MM.1S (cell line): ENCODE measurements around the gene PTPRK.

Source experiments
- DNase-seq: peaks from one replicate; pipeline ENCODE4 v3.0.0-alpha.2; 2015
- H2AFZ ChIP-seq: fragments of 300-600 bp; sonication (generic); 2 replicates; pipeline ENCODE4 v1.6.0; 2016; ENCODE audit warnings: antibody characterized with exemption, low read length
- H3F3A ChIP-seq: fragments of 300-600 bp; sonication (generic); 2 replicates; pipeline ENCODE4 v1.6.1; 2016; ENCODE audit warnings: mild to moderate bottlenecking, antibody characterized with exemption, low read length, moderate library complexity, mixed read lengths; ENCODE audit not compliant: insufficient read depth
- H3K27ac ChIP-seq: fragments of 300-600 bp; sonication (generic); 2 replicates; pipeline ENCODE4 v1.5.1; 2016; ENCODE audit warnings: mild to moderate bottlenecking, low read length
- H3K27me3 ChIP-seq: fragments of 300-600 bp; sonication (generic); replicated peaks from 2 replicates; pipeline ENCODE4 v1.6.0; 2016; ENCODE audit warnings: low read length; ENCODE audit not compliant: insufficient read depth
- H3K36me3 ChIP-seq: fragments of 300-600 bp; sonication (generic); replicated peaks from 2 replicates; pipeline ENCODE4 v1.6.1; 2016; ENCODE audit warnings: mild to moderate bottlenecking, low read length, mixed read lengths; ENCODE audit not compliant: insufficient read depth
- H3K4me1 ChIP-seq: fragments of 300-600 bp; sonication (generic); 2 replicates; pipeline ENCODE4 v1.6.1; 2016; ENCODE audit warnings: low read length, mixed read lengths
- H3K4me2 ChIP-seq: fragments of 300-600 bp; sonication (generic); 2 replicates; pipeline ENCODE4 v1.6.0; 2016; ENCODE audit warnings: low read depth, low read length
- H3K4me3 ChIP-seq: fragments of 300-600 bp; sonication (generic); 2 replicates; pipeline ENCODE4 v1.5.1; 2016; ENCODE audit warnings: low read length, mixed read lengths
- H3K79me2 ChIP-seq: fragments of 300-600 bp; sonication (generic); 2 replicates; pipeline ENCODE4 v1.6.1; 2016; ENCODE audit warnings: mixed run types, low read length, mixed read lengths
- H3K9ac ChIP-seq: fragments of 300-600 bp; sonication (generic); 2 replicates; pipeline ENCODE4 v1.6.1; 2016; ENCODE audit warnings: low read length, mixed read lengths
- H3K9me2 ChIP-seq: fragments of 300-600 bp; sonication (generic); replicated peaks from 2 replicates; pipeline ENCODE4 v1.6.1; 2016; ENCODE audit warnings: mild to moderate bottlenecking, low read length, mixed read lengths; ENCODE audit not compliant: insufficient read depth
- H3K9me3 ChIP-seq: fragments of 300-600 bp; sonication (generic); replicated peaks from 2 replicates; pipeline ENCODE4 v1.6.1; 2016; ENCODE audit warnings: mild to moderate bottlenecking, low read length, mixed read lengths; ENCODE audit not compliant: insufficient read depth
- H4K20me1 ChIP-seq: fragments of 300-600 bp; sonication (generic); 2 replicates; pipeline ENCODE4 v1.6.1; 2016; ENCODE audit warnings: mild to moderate bottlenecking, low read length, moderate library complexity, mixed read lengths; ENCODE audit not compliant: insufficient read depth
- EZH2 ChIP-seq: fragments of 300-600 bp; sonication (generic); optimal IDR thresholded peaks from 2 replicates; pipeline ENCODE3; 2017; ENCODE audit warnings: low read depth, mild to moderate bottlenecking, antibody characterized with exemption, low read length, mixed read lengths
- EZH2phosphoT487 ChIP-seq: fragments of 300-600 bp; sonication (generic); IDR thresholded peaks from 2 replicates; pipeline ENCODE4 v1.6.1; 2018; ENCODE audit warnings: antibody characterized with exemption, low read length
- TF ChIP-seq, protein P1 (sequence below): fragments of 300-600 bp; sonication (generic); IDR thresholded peaks from 2 replicates; pipeline ENCODE4 v1.5.1; 2016; ENCODE audit warnings: antibody characterized with exemption, low read length, mixed read lengths

Gene PTPRK

DNA sequence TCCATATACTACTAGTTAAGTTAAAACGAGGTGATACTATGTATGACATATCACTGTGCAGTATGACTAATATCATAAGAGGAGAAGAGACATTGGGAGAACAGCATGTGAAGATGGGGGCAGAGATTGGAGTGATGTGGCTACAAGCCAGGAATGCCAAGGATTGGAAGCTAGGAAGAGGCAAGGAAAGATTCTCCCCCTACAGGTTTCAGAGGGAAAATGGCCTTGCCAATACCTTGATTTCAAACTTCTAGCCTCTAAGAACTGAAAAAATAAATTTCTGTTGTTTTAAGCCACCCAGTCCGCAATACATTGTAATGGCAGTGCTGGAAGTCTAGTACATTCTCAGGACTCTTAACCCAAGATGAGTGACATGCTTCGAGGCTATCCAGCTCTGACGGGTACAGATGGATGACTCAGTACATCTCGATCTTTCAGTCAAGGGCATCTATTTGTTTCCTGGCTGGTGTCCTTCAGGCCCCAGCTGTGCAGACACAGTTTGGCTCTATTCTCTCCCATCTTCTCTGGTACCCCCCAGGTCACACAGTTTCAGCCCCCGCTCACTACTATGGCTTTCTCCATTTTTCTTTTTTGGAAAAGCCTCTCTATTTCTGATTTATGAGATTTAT is 564.0 kb downstream of the PTPRK start:
- H3K4me2 ChIP-seq, result no peak overlapping the region
- DNase-seq, result no peak
- H3K27me3 ChIP-seq, result no peaks in the 10 kb centered on the region
- no peak overlapping the region for H2AFZ ChIP-seq
- TF ChIP-seq, protein P1, sequence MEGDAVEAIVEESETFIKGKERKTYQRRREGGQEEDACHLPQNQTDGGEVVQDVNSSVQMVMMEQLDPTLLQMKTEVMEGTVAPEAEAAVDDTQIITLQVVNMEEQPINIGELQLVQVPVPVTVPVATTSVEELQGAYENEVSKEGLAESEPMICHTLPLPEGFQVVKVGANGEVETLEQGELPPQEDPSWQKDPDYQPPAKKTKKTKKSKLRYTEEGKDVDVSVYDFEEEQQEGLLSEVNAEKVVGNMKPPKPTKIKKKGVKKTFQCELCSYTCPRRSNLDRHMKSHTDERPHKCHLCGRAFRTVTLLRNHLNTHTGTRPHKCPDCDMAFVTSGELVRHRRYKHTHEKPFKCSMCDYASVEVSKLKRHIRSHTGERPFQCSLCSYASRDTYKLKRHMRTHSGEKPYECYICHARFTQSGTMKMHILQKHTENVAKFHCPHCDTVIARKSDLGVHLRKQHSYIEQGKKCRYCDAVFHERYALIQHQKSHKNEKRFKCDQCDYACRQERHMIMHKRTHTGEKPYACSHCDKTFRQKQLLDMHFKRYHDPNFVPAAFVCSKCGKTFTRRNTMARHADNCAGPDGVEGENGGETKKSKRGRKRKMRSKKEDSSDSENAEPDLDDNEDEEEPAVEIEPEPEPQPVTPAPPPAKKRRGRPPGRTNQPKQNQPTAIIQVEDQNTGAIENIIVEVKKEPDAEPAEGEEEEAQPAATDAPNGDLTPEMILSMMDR, result no peak
- no peak for TF ChIP-seq EZH2phosphoT487
- TF ChIP-seq EZH2, result no peak
- H3K4me1 ChIP-seq, result peaks cover 5% of the 10 kb centered on the region
- H3K9me2 ChIP-seq, result no peaks in the 10 kb centered on the region
- H3K9ac ChIP-seq, result no peak overlapping the region
- H3K36me3 ChIP-seq, result no peaks in the 10 kb centered on the region
- H3K79me2 ChIP-seq, result no peaks in the 10 kb centered on the region
- H3F3A ChIP-seq, result no peaks in the 10 kb centered on the region
- H3K4me3 ChIP-seq, result no peak overlapping the region
- H4K20me1 ChIP-seq, result no peaks in the 10 kb centered on the region
- H3K27ac ChIP-seq, result no peak overlapping the region
- no peaks in the 10 kb centered on the region for H3K9me3 ChIP-seq

DNA sequence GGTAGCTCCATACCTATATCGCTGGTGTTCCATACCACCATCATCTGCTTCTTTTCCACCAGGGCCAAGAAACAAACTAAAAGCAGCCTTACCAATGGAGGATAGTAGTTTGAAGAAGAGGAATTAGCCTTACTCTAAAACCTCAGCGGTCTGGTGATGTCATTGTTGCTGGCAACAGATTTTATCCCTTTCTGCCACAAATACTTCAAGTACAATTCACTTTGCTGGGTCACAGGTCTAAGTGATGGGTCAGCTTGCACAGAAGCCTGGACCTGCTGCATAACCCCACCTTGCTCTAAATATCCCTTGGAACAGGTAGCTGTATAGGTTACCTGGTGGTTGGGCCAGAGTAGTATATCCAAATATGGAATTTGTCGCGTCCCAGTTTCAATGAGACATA is 566.3 kb downstream of the PTPRK start:
- TF ChIP-seq, protein P1, result no peak
- Histone ChIP-seq H3K9ac (no peak overlapping the region), H4K20me1 (no peaks in the 10 kb centered on the region), H3K9me3 (no peaks in the 10 kb centered on the region), H3K4me2 (no peak overlapping the region), H3K4me3 (no peak overlapping the region), H3F3A (no peaks in the 10 kb centered on the region), H3K79me2 (no peaks in the 10 kb centered on the region), H3K36me3 (no peaks in the 10 kb centered on the region), H2AFZ (no peak overlapping the region), H3K27ac (no peak overlapping the region), H3K27me3 (no peaks in the 10 kb centered on the region), H3K9me2 (no peaks in the 10 kb centered on the region), H3K4me1 (peaks cover 17% of the 10 kb centered on the region)
- no peak for DNase-seq

DNA sequence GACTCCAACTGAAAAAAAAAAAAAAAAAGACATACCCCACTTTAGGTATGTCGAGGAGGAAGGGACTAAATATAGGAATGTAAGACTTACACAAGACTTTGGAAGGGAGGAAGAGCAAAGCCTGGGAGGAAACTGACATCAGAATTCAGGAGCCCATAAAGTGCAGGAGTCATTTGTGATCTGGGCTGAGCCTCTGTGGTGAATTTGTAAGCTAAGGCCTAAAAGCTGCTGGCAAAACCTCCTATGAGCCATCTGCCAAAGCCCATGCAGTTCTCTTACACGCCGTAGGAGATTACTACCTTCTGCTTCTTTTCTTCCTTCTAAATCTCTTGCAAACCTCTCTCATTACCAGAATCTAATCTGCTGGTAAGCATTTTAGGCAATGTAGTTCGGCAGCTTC is 567.6 kb downstream of the PTPRK start:
- Histone ChIP-seq H3K27ac (no peak overlapping the region), H3K27me3 (no peaks in the 10 kb centered on the region), H2AFZ (no peak overlapping the region), H3K4me1 (peaks cover 17% of the 10 kb centered on the region), H3K4me2 (no peak overlapping the region), H3F3A (no peaks in the 10 kb centered on the region), H3K9me3 (no peaks in the 10 kb centered on the region), H3K9ac (no peak overlapping the region), H4K20me1 (no peaks in the 10 kb centered on the region), H3K9me2 (no peaks in the 10 kb centered on the region), H3K36me3 (no peaks in the 10 kb centered on the region), H3K4me3 (no peak overlapping the region), H3K79me2 (no peaks in the 10 kb centered on the region)
- TF ChIP-seq EZH2 (no peak), EZH2phosphoT487 (no peak)
- TF ChIP-seq, protein P1, result no peak
- DNase-seq, result no peak
